ENCODE data around the gene REEP1. TPM values are rescaled to one million over a fixed set of nuclear protein-coding genes. Genes with fewer than 3 reads are reported as not detected.
A peak's percentile ranks its signal among the peaks of the same experiment; 100 is the strongest.

REEP1 gene
- total RNA-seq, 2 experiments from 2014 or later, result not detected

GRCh38 chr2:86194751-86195054 is 142.7 kb downstream of the REEP1 start:
- Histone ChIP-seq H3K36me3 (ENCODE audit: insufficient read depth, low read length) (peaks cover 31% of the 10 kb centered on the region), H3K4me1 (ENCODE audit: insufficient read depth, low read length, poor library complexity, severe bottlenecking) (peaks cover 44% of the 10 kb centered on the region), H2AFZ (ENCODE audit: low read length) (no peak overlapping the region; the same call in 1 of the 2 replicates), H3K79me2 (ENCODE audit: insufficient read depth, low read depth, low read length) (peaks cover 72% of the 10 kb centered on the region), H3K4me2 (ENCODE audit: low read length) (peak overlapping the region; percentile 92), H4K20me1 (ENCODE audit: insufficient read depth, low read length) (peaks cover 21% of the 10 kb centered on the region), H3K4me3 (ENCODE audit: low read depth, low read length, poor library complexity, severe bottlenecking) (peak overlapping the region; percentile 95), H3K27ac (ENCODE audit: low read depth, low read length, poor library complexity, severe bottlenecking) (peak overlapping the region; percentile 94), H3K9me3 (ENCODE audit: low read length) (no peaks in the 10 kb centered on the region), H3K9me2 (ENCODE audit: insufficient read depth, low read length) (no peaks in the 10 kb centered on the region)
- ChIA-PET POLR2A (interaction anchor here (1.1 to 2.4 kb wide), 4 partner anchors 9 to 40 kb away, joined by 3 to 14 read pairs (median 6); no protein-coding TSS in a partner anchor), CTCF (ENCODE audit: unreplicated experiment) (no interaction called here)
- intact Hi-C loops (cut with micrococcal nuclease; ENCODE audit: unreplicated experiment), result loop anchor here (2.0 kb wide), 1 partner anchor 246 kb away; the partner anchor contains the start of gene KDM3A
- TF ChIP-seq EZH2phosphoT487 (IDR thresholded peaks at IDR 0.05; ENCODE audit: borderline replicate concordance, low read depth, low read length) (no peak), CTCF (conservative IDR thresholded peaks at IDR 0.05; ENCODE audit: low read length) (no peak)
- BruUV-seq (replicated peaks), result no TSS peak
- DNase-seq (ENCODE audit: low spot score), result no peak

- ChIA-PET POLR2A (interaction anchor here (0.6 to 2.4 kb wide), 8 partner anchors 8 to 633 kb away, joined by 3 to 14 read pairs (median 4); partner anchors contain the start of genes GGCX and PTCD3), CTCF (ENCODE audit: unreplicated experiment) (no interaction called here)
- Histone ChIP-seq H3K9me3 (ENCODE audit: low read length) (no peaks in the 10 kb centered on the region), H3K27ac (ENCODE audit: low read depth, low read length, poor library complexity, severe bottlenecking) (peak overlapping the region; percentile 94), H3K79me2 (ENCODE audit: insufficient read depth, low read depth, low read length) (peaks cover 72% of the 10 kb centered on the region), H3K9me2 (ENCODE audit: insufficient read depth, low read length) (no peaks in the 10 kb centered on the region), H4K20me1 (ENCODE audit: insufficient read depth, low read length) (peaks cover 21% of the 10 kb centered on the region), H3K4me3 (ENCODE audit: low read depth, low read length, poor library complexity, severe bottlenecking) (peak overlapping the region; percentile 95), H2AFZ (ENCODE audit: low read length) (no peak overlapping the region), H3K36me3 (ENCODE audit: insufficient read depth, low read length) (peaks cover 37% of the 10 kb centered on the region), H3K4me1 (ENCODE audit: insufficient read depth, low read length, poor library complexity, severe bottlenecking) (peaks cover 43% of the 10 kb centered on the region), H3K4me2 (ENCODE audit: low read length) (peak overlapping the region; percentile 92)
- DNase-seq (ENCODE audit: low spot score), result peak; percentile 40
- BruUV-seq (replicated peaks), result no TSS peak
- intact Hi-C loops (cut with micrococcal nuclease; ENCODE audit: unreplicated experiment), result loop anchor here (2.0 kb wide), 1 partner anchor 247 kb away; the partner anchor contains the start of gene KDM3A
- peak; percentile 21; the same call in 1 of the 2 replicates for TF ChIP-seq CTCF (conservative IDR thresholded peaks at IDR 0.05; ENCODE audit: low read length)
- TF ChIP-seq EZH2phosphoT487 (IDR thresholded peaks at IDR 0.05; ENCODE audit: borderline replicate concordance, low read depth, low read length), result no peak
Measured at GRCh38 chr2:86193901-86194567, 143.4 kb downstream of the REEP1 start.
